ENCODE measurements around the gene IARS1. TPM values are rescaled to one million over a fixed set of nuclear protein-coding genes. Genes with fewer than 3 reads are reported as not detected.

IARS1 gene
- total RNA-seq, 4 donors from 2014 or later, result 73.2 to 234 (median 161) TPM

- H3K36me3 ChIP-seq, result no peaks in the 10 kb centered on the region
- no peaks in the 10 kb centered on the region for H3K4me1 ChIP-seq
- H3K4me3 ChIP-seq, result no peak overlapping the region
- intact Hi-C loops (cut with DNase I; ENCODE audit: low total_unique reads), result no loop called here
- H3K9me3 ChIP-seq, result no peaks in the 10 kb centered on the region
- no peaks in the 10 kb centered on the region for H3K27me3 ChIP-seq
- TF ChIP-seq CTCF (IDR thresholded peaks at IDR 0.05), result no peak
- TF ChIP-seq POLR2A (IDR thresholded peaks at IDR 0.05), result no peak
- no peak for DNase-seq
- peak overlapping the region; percentile 2 to 28 for H3K27ac ChIP-seq
These were observed 39.2 kb upstream of the IARS1 start for GRCh38 chr9:92332577-92333281.

GRCh38 chr9:92328225-92328624 is 34.7 kb upstream of the IARS1 start:
- H3K4me3 ChIP-seq, result no peak overlapping the region
- intact Hi-C loops (cut with DNase I; ENCODE audit: low total_unique reads), result no loop called here

GRCh38 chr9:92327283-92327850 is 33.9 kb upstream of the IARS1 start:
- Histone ChIP-seq H3K27ac (no peak overlapping the region), H3K4me1 (peaks cover 4 to 12% of the 10 kb centered on the region in 2 donors), H3K36me3 (no peaks in the 10 kb centered on the region), H3K9me3 (no peaks in the 10 kb centered on the region), H3K27me3 (no peaks in the 10 kb centered on the region), H3K4me3 (no peak overlapping the region)
- no peak for DNase-seq
- no peak for TF ChIP-seq POLR2A (IDR thresholded peaks at IDR 0.05)
- TF ChIP-seq CTCF (IDR thresholded peaks at IDR 0.05), result no peak
- intact Hi-C loops (cut with DNase I; ENCODE audit: low total_unique reads), result no loop called here

More at GRCh38 chr9:92328225-92328624, 34.7 kb upstream of the IARS1 start:
- Histone ChIP-seq H3K4me1 (peaks cover 4 to 12% of the 10 kb centered on the region in 2 donors), H3K36me3 (no peaks in the 10 kb centered on the region), H3K27me3 (no peaks in the 10 kb centered on the region), H3K9me3 (no peaks in the 10 kb centered on the region), H3K27ac (no peak overlapping the region)
- no peak for TF ChIP-seq POLR2A (IDR thresholded peaks at IDR 0.05)
- TF ChIP-seq CTCF (IDR thresholded peaks at IDR 0.05), result peak in 1 of 4 experiments; percentile 19
- no peak for DNase-seq

- Histone ChIP-seq H3K27me3 (no peaks in the 10 kb centered on the region), H3K4me1 (peaks cover 4 to 12% of the 10 kb centered on the region in 2 donors), H3K27ac (peak overlapping the region; percentile 98 to 99), H3K36me3 (no peaks in the 10 kb centered on the region), H3K9me3 (no peaks in the 10 kb centered on the region), H3K4me3 (peak overlapping the region; percentile 75 to 88)
- TF ChIP-seq POLR2A (IDR thresholded peaks at IDR 0.05) (peak in 1 of 2 donors; percentile 2), CTCF (IDR thresholded peaks at IDR 0.05) (no peak)
- DNase-seq, result no peak
- intact Hi-C loops (cut with DNase I; ENCODE audit: low total_unique reads), result no loop called here
These were observed 32.5 kb upstream of the IARS1 start for GRCh38 chr9:92325991-92326500.

Measured in uterus (tissue), 4 donors.